A673 (cell line): Measurements from ENCODE around the gene CHMP2A.

Source experiments
- CTCF ChIP-seq: fragments of 300-800, 200-600 bp; sonication (generic); conservative IDR thresholded peaks from 2 replicates; pipeline ENCODE4 v1.5.1; 2017; ENCODE audit warnings: low read depth, mild to moderate bottlenecking, antibody characterized with exemption, low read length, moderate library complexity, mixed read lengths
- EZH2 ChIP-seq: fragments of 200-600 bp; sonication (generic); IDR thresholded peaks from 2 replicates; pipeline ENCODE4 v1.6.1; 2017; ENCODE audit warnings: borderline replicate concordance, low read depth, mild to moderate bottlenecking, mixed read lengths, antibody characterized with exemption, low read length; ENCODE audit not compliant: poor library complexity, severe bottlenecking

GRCh38 chr19:58568453-58569130 is 13.7 kb upstream of the CHMP2A start:
- TF ChIP-seq EZH2 (no peak), CTCF (no peak)
